Ishikawa (cell line): ENCODE measurements around the gene CCDC15.

Experiments
- CEBPB ChIP-seq: IDR thresholded peaks from 2 replicates; pipeline ENCODE4 v1.6.1; 2012
- RAD21 ChIP-seq: IDR thresholded peaks from 2 replicates; pipeline ENCODE4 v1.6.1; 2012; ENCODE audit warnings: low read depth

DNA sequence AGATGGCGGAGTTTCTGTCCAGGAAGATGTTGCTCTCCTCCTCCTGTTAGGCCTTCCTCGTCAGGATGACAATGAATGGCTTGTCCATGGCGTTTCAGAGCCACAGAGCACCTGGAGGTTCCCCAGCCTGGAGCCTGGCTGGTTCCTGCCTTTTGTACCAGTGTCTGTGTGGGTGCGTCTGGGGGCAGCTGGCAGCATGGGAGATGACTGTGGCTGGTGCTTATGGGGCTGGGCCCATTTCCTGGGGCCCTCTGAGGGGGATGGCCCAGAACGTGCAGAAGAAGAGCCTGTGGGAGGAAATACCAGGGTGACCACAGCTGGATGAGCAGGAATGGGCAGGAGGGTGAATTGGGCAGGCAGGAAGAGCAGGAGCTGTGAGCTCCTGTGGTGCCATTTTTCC lies 115.8 kb downstream of the CCDC15 start:
- no peak for TF ChIP-seq CEBPB
- no peak for TF ChIP-seq RAD21
